ENCODE results near the gene ZNF138. TPM values are rescaled to one million over a fixed set of nuclear protein-coding genes. Genes with fewer than 3 reads are reported as not detected.
"Not testable (repeated sequence)": the region's sequence is repeated elsewhere in the genome, so short reads cannot be mapped to it uniquely, and the experiment has no call there.

ZNF138 gene
- total RNA-seq, 1 donor from 2014 or later = 26.5 TPM

GRCh38 chr7:64854969-64855368 is 60.7 kb downstream of the ZNF138 start:
- no peaks in the 10 kb centered on the region for H3K36me3 ChIP-seq
- H3K27me3 ChIP-seq = no peaks in the 10 kb centered on the region
- intact Hi-C loops (cut with DNase I) = no loop called here
- no peak for DNase-seq (ENCODE audit: extremely low spot score in 2 of 2)
- no peak overlapping the region for H3K4me3 ChIP-seq
- peaks cover 3% of the 10 kb centered on the region for H3K4me1 ChIP-seq
- no peak overlapping the region for H3K27ac ChIP-seq
- H3K9me3 ChIP-seq = no peaks in the 10 kb centered on the region
- no peak for TF ChIP-seq POLR2A (IDR thresholded peaks at IDR 0.05)
- no peak for TF ChIP-seq CTCF (IDR thresholded peaks at IDR 0.05)
- TF ChIP-seq POLR2AphosphoS5 (IDR thresholded peaks at IDR 0.05; ENCODE audit: insufficient read depth in 1 of 2, low read depth in 1 of 2) = no peak

- no peaks in the 10 kb centered on the region for H3K4me1 ChIP-seq
- H3K4me3 ChIP-seq = no peak overlapping the region
- H3K27me3 ChIP-seq = no peaks in the 10 kb centered on the region
- intact Hi-C loops (cut with DNase I) = no loop called here
- H3K27ac ChIP-seq = no peak overlapping the region
- no peaks in the 10 kb centered on the region for H3K36me3 ChIP-seq
- TF ChIP-seq POLR2A (IDR thresholded peaks at IDR 0.05) (no peak), CTCF (IDR thresholded peaks at IDR 0.05) (no peak), POLR2AphosphoS5 (IDR thresholded peaks at IDR 0.05; ENCODE audit: insufficient read depth in 1 of 2, low read depth in 1 of 2) (no peak)
- DNase-seq (ENCODE audit: extremely low spot score in 2 of 2) = no peak
- H3K9me3 ChIP-seq = no peaks in the 10 kb centered on the region
These were observed 68.8 kb downstream of the ZNF138 start for GRCh38 chr7:64863021-64863420.

- H3K27me3 ChIP-seq; H3K9me3 ChIP-seq; H3K36me3 ChIP-seq; H3K4me3 ChIP-seq; H3K4me1 ChIP-seq; DNase-seq (ENCODE audit: extremely low spot score in 2 of 2); intact Hi-C loops (cut with DNase I); H3K27ac ChIP-seq: not testable (repeated sequence)
These were observed 69.3 kb downstream of the ZNF138 start for GRCh38 chr7:64863530-64863929.

GRCh38 chr7:64863969-64864368 is 69.7 kb downstream of the ZNF138 start:
- no peaks in the 10 kb centered on the region for H3K9me3 ChIP-seq
- H3K36me3 ChIP-seq = no peaks in the 10 kb centered on the region
- H3K4me3 ChIP-seq = no peak overlapping the region
- H3K4me1 ChIP-seq = no peaks in the 10 kb centered on the region
- no peaks in the 10 kb centered on the region for H3K27me3 ChIP-seq
- no peak overlapping the region for H3K27ac ChIP-seq
- no peak for DNase-seq (ENCODE audit: extremely low spot score in 2 of 2)
- TF ChIP-seq POLR2AphosphoS5 (IDR thresholded peaks at IDR 0.05; ENCODE audit: insufficient read depth in 1 of 2, low read depth in 1 of 2) (no peak), CTCF (IDR thresholded peaks at IDR 0.05) (no peak), POLR2A (IDR thresholded peaks at IDR 0.05) (no peak)
- intact Hi-C loops (cut with DNase I) = no loop called here

GRCh38 chr7:64867863-64868440 is 73.7 kb downstream of the ZNF138 start:
- TF ChIP-seq POLR2AphosphoS5 (IDR thresholded peaks at IDR 0.05; ENCODE audit: insufficient read depth in 1 of 2, low read depth in 1 of 2) (no peak), CTCF (IDR thresholded peaks at IDR 0.05) (no peak), POLR2A (IDR thresholded peaks at IDR 0.05) (no peak)
- no peaks in the 10 kb centered on the region for H3K4me1 ChIP-seq
- H3K27me3 ChIP-seq = no peaks in the 10 kb centered on the region
- intact Hi-C loops (cut with DNase I) = no loop called here
- DNase-seq (ENCODE audit: extremely low spot score in 2 of 2) = peak in 1 of 2 donors; percentile 74
- no peaks in the 10 kb centered on the region for H3K36me3 ChIP-seq
- H3K27ac ChIP-seq = no peak overlapping the region
- H3K9me3 ChIP-seq = no peaks in the 10 kb centered on the region
- H3K4me3 ChIP-seq = no peak overlapping the region
